ENCODE data around the gene ACOX3. TPM values are rescaled to one million over a fixed set of nuclear protein-coding genes. Genes with fewer than 3 reads are reported as not detected.
A peak's percentile ranks its signal among the peaks of the same experiment; 100 is the strongest.

The ACOX3 gene
- total and polyA plus RNA-seq, 5 experiments from 2014 or later = 9.5 to 17.3 (median 14.3) TPM

DNA sequence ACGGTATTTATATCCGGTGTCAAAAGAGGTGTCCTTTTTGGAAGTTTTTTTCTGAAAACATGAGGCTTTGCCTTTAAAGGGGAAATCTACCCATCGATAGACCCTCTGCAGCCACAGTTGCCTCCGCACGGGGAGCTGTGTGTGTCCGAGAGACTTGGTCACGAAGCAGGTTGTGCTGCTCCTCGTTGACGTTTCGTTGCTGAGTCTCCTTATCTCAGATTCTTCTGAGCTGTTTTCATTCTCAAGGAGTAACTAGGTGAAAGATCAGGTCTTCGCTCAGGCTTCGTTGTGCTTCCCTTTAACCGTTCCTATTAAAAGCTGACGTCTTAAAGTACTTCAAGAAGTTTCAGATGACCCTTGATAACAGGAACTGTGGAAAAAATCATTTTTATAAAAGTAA is 23.9 kb upstream of the ACOX3 start:
- DNase-seq = no peak
- H3K27me3 Mint-ChIP-seq = no peaks in the 10 kb centered on the region
- H3K27ac Mint-ChIP-seq = no peak overlapping the region
- POLR2A ChIA-PET = no interaction called here
- no peak overlapping the region for H3K4me3 Mint-ChIP-seq
- peaks cover 0 to 77% (median 3%) of the 10 kb centered on the region in 3 donors for H3K36me3 Mint-ChIP-seq
- no peak for ATAC-seq
- H3K9me3 Mint-ChIP-seq = no peaks in the 10 kb centered on the region
- H3K4me1 Mint-ChIP-seq = peaks cover 0 to 4% (median under 1%) of the 10 kb centered on the region in 4 donors

DNA sequence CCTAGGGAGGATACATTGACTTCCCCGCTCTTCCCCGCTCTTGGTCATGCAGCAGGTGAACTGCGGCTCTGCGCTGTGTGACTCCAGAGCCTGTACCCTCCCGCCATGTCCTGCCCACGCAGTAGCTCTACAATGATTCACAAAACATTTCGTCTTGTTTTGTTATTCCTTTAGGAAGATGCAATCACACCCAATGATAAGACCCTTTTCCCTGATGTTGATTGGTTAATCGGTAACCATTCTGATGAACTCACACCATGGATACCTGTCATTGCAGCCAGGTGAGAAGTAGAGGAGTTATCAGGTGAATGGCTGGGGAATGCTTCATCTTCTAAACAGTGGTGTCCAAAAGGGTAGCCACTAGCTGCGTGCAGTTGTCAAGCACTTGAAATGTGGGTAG is 23.3 kb upstream of the ACOX3 start:
- POLR2A ChIA-PET = no interaction called here
- no peak overlapping the region for H3K4me3 Mint-ChIP-seq
- peaks cover 0 to 79% (median 3%) of the 10 kb centered on the region in 3 donors for H3K36me3 Mint-ChIP-seq
- DNase-seq (no peak), ATAC-seq (no peak)
- no peaks in the 10 kb centered on the region for H3K9me3 Mint-ChIP-seq
- no peaks in the 10 kb centered on the region for H3K27me3 Mint-ChIP-seq
- H3K27ac Mint-ChIP-seq = peak overlapping the region in 1 of 10 donors; percentile 8
- H3K4me1 Mint-ChIP-seq = peaks cover 0 to 4% (median under 1%) of the 10 kb centered on the region in 4 donors

DNA sequence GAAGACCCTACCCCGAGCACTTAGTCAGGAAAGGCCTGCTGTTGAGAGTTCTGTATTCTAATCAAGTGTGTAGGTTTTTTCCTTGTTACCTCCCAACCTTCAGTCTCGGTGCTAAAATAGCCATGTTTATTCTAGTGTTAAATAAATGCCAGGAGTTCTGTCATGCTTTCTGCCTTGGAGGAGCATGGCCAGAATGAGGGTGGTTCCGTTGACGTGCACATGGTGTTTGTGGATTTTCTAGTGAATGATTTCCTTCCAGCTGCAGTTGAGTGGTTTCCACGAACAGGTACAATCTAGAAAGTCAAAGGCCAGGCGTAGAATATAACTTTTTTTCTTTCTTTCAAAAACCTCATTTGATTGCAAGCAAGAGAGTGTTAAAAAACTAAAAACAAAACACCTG is 21.1 kb upstream of the ACOX3 start:
- no peaks in the 10 kb centered on the region for H3K27me3 Mint-ChIP-seq

DNA sequence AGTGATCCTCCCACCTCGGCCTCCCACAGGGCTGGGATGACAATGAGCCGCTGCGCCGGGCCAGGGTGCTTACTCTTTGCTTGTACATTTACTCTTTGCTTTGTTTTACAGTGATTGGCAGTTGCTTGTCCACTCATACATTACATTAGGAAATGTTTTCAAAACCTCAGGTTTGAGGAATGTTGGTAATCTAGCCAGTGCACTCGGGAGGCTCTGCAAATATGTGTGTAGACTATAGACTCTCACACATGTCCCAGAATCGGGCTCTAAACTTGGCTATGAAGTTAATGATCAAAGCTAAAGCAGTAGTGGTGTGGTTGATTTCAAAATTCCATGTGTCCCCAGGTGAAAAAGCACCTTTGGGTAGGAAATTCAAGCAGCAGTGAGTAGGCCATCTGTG is 20.6 kb upstream of the ACOX3 start:
- Mint-ChIP-seq H3K4me3 (no peak overlapping the region), H3K4me1 (peaks cover 0 to 2% (median 0%) of the 10 kb centered on the region in 4 donors), H3K9me3 (no peaks in the 10 kb centered on the region), H3K27me3 (no peaks in the 10 kb centered on the region), H3K36me3 (peaks cover 6 to 82% (median 6%) of the 10 kb centered on the region in 3 donors), H3K27ac (no peak overlapping the region)
- DNase-seq (no peak), ATAC-seq (no peak)
- POLR2A ChIA-PET = no interaction called here

More for the DNA sequence above, 21.1 kb upstream of the ACOX3 start:
- Mint-ChIP-seq H3K9me3 (no peaks in the 10 kb centered on the region), H3K4me3 (no peak overlapping the region), H3K36me3 (peaks cover under 1 to 82% (median 3%) of the 10 kb centered on the region in 3 donors), H3K4me1 (peaks cover 0 to 2% (median 0%) of the 10 kb centered on the region in 4 donors), H3K27ac (no peak overlapping the region)
- POLR2A ChIA-PET = no interaction called here
- ATAC-seq = no peak
- DNase-seq = no peak

DNA sequence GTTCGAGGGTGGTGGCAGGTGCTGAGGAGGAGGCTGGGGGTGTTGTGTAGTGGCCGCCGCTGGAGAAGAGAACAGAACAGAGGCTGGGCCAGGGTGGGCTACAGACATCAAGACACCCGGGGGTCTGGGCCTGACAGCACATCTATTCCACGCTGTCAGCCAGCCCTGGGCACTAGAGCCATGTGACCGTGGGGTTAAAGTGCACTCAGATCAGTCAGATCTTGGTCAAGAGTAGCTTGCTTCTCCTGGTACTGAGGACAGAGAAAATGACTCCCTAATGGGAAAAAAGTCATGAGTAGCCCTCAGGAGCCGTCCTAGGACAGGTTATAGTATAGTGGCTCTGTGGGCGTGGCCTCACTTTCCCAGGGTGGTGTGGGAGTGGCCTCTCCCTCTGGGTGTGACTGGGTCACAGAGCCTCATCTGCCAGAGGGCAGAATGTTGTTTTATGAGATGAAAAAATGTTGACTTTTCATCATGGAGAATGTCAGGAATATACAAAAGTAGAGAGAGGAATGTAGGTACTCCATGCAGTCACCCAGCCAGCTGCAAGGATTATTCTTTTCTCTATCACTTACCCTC is 19.4 kb upstream of the ACOX3 start:
- Mint-ChIP-seq H3K4me3 (no peak overlapping the region), H3K4me1 (peaks cover 0 to 2% (median 0%) of the 10 kb centered on the region in 4 donors), H3K36me3 (peaks cover 6 to 82% (median 13%) of the 10 kb centered on the region in 3 donors), H3K27me3 (no peaks in the 10 kb centered on the region), H3K27ac (peak overlapping the region in 3 of 10 donors; percentile 41 to 56 (median 49)), H3K9me3 (no peaks in the 10 kb centered on the region)
- ATAC-seq (no peak), DNase-seq (no peak)
- POLR2A ChIA-PET = no interaction called here

DNA sequence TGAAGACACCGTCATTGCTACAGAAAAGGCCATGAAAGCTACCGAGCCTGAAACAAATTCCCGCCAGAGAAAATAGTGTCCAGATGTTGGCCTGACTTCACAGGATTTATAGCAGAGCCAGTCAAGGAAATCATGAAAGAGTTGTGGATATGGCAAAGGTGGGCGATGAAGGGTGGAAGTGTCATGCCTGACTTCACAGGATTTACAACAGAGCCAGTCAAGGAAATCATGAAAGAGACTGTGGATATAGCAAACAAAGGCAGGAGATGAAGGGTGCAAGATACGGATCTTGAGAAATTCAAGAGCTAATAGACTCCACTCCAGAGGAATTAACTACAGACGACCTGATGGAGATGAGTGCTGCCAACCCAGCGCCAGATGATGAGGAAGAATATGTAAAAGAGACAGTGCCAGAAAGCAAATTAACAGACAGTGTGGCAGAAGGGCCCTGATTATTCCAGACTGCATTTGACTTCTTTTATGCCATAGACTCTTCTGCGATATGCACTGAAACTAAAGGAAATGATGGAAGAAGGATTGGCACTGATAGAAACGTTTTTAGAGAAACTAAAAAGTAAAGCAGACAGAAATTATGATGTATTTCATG is 17.2 kb upstream of the ACOX3 start:
- peaks cover 6 to 91% (median 21%) of the 10 kb centered on the region in 3 donors for H3K36me3 Mint-ChIP-seq
- peak overlapping the region in 1 of 10 donors; percentile 57 for H3K27ac Mint-ChIP-seq

DNA sequence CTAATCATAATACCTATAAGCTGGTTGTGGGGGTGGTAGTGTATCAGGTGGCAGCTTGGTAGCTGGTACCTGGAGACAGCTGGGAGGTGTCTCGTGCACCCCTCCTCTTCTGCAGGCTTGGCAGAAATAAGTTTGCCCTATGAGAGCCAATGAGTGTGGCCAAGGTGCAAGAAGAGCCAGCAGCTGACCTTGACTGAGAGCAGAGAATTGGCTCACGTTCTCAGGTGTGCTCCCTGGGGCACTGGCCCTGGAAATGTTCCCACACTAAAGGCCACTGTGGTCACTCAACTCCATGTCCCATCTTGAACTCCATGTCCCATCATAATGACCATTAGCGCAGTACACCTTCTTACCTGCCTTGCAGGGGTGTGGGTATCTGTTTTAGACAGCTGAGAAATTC is 13.4 kb upstream of the ACOX3 start:
- POLR2A ChIA-PET = interaction anchor here (1.0 kb wide), 1 partner anchor 13 kb away, joined by 3 read pairs; the partner anchor contains the start of genes ACOX3 and TRMT44

More for the DNA sequence above, 17.2 kb upstream of the ACOX3 start:
- H3K9me3 Mint-ChIP-seq = no peaks in the 10 kb centered on the region
- no peak for ATAC-seq
- H3K27me3 Mint-ChIP-seq = no peaks in the 10 kb centered on the region
- no peak overlapping the region for H3K4me3 Mint-ChIP-seq
- POLR2A ChIA-PET = no interaction called here
- no peak for DNase-seq
- peaks cover 0 to 2% (median 0%) of the 10 kb centered on the region in 4 donors for H3K4me1 Mint-ChIP-seq

DNA sequence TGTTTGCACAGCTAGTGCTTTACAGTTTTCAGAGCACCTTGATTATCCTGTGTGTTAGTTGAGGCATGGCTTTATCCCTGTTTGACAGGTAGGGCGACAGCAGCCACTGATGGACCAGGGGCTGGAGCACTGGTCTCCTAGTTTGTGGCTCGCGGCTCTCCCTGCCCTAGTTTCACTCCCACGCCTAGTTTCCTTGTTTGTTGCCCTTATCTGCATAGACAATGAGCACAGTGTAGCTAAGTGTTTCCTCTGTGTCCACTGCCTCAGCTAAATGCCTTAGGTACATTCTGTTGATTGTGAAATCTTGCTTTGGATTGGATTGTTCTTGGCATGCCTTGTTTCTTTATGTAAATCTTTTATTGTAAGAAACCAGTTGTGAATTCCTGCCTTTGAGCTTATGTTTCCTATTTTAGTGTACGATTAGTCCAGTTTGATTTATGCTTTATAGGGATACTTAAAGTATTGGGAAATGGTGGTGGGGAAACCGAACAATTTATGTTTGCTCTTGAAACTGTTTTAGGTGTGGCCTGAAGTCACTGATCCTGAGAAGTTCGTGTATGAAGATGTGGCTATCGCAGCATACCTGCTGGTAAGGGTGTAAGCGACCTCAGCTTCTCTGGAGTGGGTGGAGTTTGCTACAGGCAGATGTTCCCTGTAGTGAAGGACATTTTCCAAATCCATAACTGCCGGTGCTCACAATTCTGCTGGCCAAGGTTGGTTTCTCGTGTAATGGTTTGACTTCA is 11.1 kb upstream of the ACOX3 start:
- H3K27me3 Mint-ChIP-seq = no peaks in the 10 kb centered on the region
- POLR2A ChIA-PET = no interaction called here
- H3K4me3 Mint-ChIP-seq = no peak overlapping the region
- no peaks in the 10 kb centered on the region for H3K9me3 Mint-ChIP-seq
- DNase-seq = no peak
- no peaks in the 10 kb centered on the region for H3K4me1 Mint-ChIP-seq
- H3K27ac Mint-ChIP-seq = no peak overlapping the region
- peaks cover 5 to 92% (median 27%) of the 10 kb centered on the region in 3 donors for H3K36me3 Mint-ChIP-seq
- no peak for ATAC-seq

More for the DNA sequence above, 13.4 kb upstream of the ACOX3 start:
- Mint-ChIP-seq H3K9me3 (no peaks in the 10 kb centered on the region), H3K27me3 (no peaks in the 10 kb centered on the region), H3K4me1 (no peaks in the 10 kb centered on the region), H3K36me3 (peaks cover 6 to 98% (median 27%) of the 10 kb centered on the region in 3 donors), H3K27ac (no peak overlapping the region), H3K4me3 (no peak overlapping the region)
- no peak for DNase-seq
- no peak for ATAC-seq

DNA sequence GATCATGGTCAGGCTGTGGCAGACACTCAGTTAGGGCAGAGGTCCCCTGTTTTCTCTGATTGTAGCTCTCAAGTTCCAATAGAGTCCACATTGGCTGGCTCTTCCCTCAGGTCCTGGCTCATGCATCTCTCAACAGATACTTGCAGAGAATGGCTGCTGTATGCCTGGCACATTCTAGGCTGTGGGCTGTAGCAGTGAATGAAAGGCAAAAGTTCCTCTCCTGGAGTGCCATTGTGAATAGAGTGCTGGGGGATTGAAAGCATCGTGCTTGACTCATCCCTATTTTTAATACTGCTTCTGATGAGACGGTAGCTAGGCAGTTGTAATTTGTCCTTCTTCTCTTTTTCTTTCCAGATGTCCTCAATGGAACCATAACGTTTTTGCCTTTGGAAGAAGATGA is 5.6 kb upstream of the ACOX3 start:
- peaks cover 19 to 43% (median 38%) of the 10 kb centered on the region in 4 donors for H3K4me1 Mint-ChIP-seq
- DNase-seq = no peak
- peaks cover 0 to 52% (median 0%) of the 10 kb centered on the region in 3 donors for H3K36me3 Mint-ChIP-seq
- no peak overlapping the region for H3K4me3 Mint-ChIP-seq
- no peak for ATAC-seq
- H3K27ac Mint-ChIP-seq = peak overlapping the region in 1 of 10 donors; percentile 53
- H3K27me3 Mint-ChIP-seq = no peaks in the 10 kb centered on the region
- no peaks in the 10 kb centered on the region for H3K9me3 Mint-ChIP-seq
- POLR2A ChIA-PET = no interaction called here

DNA sequence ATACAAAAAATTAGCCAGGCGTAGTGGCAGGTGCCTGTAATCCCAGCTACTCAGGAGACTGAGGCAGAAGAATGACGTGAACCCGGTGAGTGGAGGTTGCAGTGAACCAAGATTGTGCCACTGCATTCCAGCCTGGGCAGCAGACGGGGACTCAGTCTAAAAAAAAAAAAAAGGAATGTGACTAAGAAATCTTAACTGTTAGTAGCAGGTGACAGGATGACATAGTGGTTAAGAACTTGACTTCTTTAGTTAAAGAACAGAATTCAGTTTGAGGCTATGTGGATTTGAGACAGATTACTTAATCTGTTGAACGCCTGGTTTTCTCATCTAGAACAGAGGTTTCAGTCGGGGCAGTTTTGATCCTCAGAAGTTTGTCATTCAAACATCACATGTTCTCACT is 3.3 kb upstream of the ACOX3 start:
- POLR2A ChIA-PET = no interaction called here
- Mint-ChIP-seq H3K36me3 (peaks cover 4 to 31% (median 5%) of the 10 kb centered on the region in 3 donors), H3K9me3 (no peaks in the 10 kb centered on the region), H3K4me3 (no peak overlapping the region), H3K4me1 (peaks cover 31 to 64% (median 59%) of the 10 kb centered on the region in 4 donors), H3K27ac (peak overlapping the region in 2 of 10 donors; percentile 23 to 61), H3K27me3 (no peaks in the 10 kb centered on the region)
- ATAC-seq = no peak
- no peak for DNase-seq

DNA sequence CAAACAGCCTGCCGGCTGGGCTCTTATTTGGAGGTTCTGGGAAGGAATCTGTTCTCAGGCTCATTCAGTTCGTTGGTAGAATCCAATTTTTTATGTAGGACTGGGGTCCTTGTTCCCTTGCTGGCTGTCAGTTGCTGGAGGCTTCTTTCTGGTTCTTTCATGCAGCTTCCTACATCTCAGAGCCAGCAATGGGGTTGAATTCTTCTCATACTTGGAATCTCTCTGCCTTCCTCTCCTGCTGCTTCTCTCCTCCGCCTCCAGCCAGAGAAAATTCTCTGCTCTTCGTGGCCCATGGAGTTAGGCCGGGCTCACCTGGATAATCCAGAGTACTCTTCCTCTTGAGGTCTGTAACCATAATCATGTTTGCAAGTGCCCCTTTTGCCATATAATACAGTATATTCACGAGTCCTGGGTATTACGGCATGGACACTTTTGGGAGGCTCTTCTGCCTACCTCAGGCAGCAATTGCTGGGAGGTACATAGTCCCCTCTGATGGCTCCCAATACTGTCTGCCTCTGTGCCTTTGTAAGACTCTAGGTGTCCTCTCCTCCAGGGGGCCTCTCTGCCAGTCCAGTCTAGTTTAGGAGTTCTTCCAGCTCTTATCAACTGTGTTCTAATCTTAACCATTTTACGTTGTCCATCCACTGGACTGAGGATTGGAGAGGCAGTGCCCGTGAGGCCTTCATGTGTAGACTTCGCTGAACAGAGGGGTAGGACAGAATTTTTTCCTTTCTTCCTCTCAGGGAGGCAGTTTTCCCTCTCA is 2.3 kb upstream of the ACOX3 start:
- POLR2A ChIA-PET = no interaction called here
- peaks cover 31 to 73% (median 68%) of the 10 kb centered on the region in 4 donors for H3K4me1 Mint-ChIP-seq
- peak overlapping the region; percentile 58 to 99 (median 84) for H3K4me3 Mint-ChIP-seq

DNA sequence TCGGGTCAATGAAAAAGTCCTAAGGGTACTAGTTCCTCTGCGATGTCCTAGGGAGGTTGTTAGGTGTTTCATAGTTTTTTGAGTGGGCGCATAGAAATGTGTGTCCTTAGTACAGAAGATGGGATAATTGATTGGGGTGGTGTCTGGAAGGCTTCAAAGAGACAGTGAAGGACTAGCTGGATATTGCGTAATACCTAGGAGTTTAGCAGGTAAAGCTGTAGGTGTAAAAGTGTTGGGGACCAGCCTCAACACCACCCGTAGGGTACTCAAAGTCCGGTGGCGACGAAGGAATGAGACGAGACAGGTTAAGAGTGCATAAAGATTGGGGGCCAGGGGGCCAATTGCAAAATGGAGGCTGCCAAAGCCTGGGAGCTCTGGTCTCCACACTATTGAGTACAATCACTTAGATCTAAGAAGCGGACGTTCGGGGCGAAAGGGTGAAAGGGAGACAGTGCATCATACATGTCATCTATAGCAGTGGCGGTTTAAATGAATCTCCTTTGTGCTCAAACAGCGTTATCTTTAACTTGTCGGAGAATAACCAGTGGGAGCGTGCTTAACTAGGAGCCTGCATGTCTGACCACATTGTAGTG is 1.1 kb upstream of the ACOX3 start:
- no peaks in the 10 kb centered on the region for H3K27me3 Mint-ChIP-seq
- POLR2A ChIA-PET = interaction anchor here (0.5 to 1.8 kb wide), 2 partner anchors 14 to 30 kb away, joined by 5 to 30 read pairs; no protein-coding TSS in a partner anchor
- peak overlapping the region; percentile 87 to 99 (median 93) for H3K4me3 Mint-ChIP-seq
- DNase-seq (no peak), ATAC-seq (no peak)
- H3K4me1 Mint-ChIP-seq = peaks cover 37 to 83% (median 77%) of the 10 kb centered on the region in 4 donors
- H3K36me3 Mint-ChIP-seq = peaks cover 4 to 15% (median 5%) of the 10 kb centered on the region in 3 donors
- H3K9me3 Mint-ChIP-seq = no peaks in the 10 kb centered on the region
- peak overlapping the region; percentile 53 to 98 (median 86) for H3K27ac Mint-ChIP-seq

More for the DNA sequence above, 2.3 kb upstream of the ACOX3 start:
- no peaks in the 10 kb centered on the region for H3K27me3 Mint-ChIP-seq
- peaks cover 4 to 24% (median 5%) of the 10 kb centered on the region in 3 donors for H3K36me3 Mint-ChIP-seq
- peak overlapping the region in 5 of 10 donors; percentile 6 to 81 (median 61) for H3K27ac Mint-ChIP-seq
- DNase-seq = no peak
- ATAC-seq = no peak
- no peaks in the 10 kb centered on the region for H3K9me3 Mint-ChIP-seq

Data from naive thymus-derived CD8-positive, alpha-beta T cell (primary cell).